Amniotic epithelial cell (primary cell): ENCODE measurements around the gene ARHGDIB.

Source experiments
- DNase-seq: peaks from one replicate; pipeline ENCODE4 v3.0.0-alpha.2; 2010; ENCODE audit warnings: low read depth

The ARHGDIB gene

GRCh38 chr12:14893506-14894250, 67.7 kb downstream of the ARHGDIB start:
- DNase-seq: peak; percentile 37

- DNase-seq: peak; percentile 50
Observed at GRCh38 chr12:14892726-14893505, 68.5 kb downstream of the ARHGDIB start.
